ENCODE measurements around the gene EPAS1.

Gene EPAS1

GRCh38 chr2:46355756-46356155 is 58.5 kb downstream of the EPAS1 start:
- peak in 1 of 10 donors; percentile 83 for DNase-seq
- intact Hi-C loops (cut with DNase I), result no loop called here

GRCh38 chr2:46356991-46357390 is 59.8 kb downstream of the EPAS1 start:
- no peak for DNase-seq
- intact Hi-C loops (cut with DNase I), result no loop called here

GRCh38 chr2:46358713-46359112 is 61.5 kb downstream of the EPAS1 start:
- no peak for DNase-seq
- intact Hi-C loops (cut with DNase I), result no loop called here

DNA sequence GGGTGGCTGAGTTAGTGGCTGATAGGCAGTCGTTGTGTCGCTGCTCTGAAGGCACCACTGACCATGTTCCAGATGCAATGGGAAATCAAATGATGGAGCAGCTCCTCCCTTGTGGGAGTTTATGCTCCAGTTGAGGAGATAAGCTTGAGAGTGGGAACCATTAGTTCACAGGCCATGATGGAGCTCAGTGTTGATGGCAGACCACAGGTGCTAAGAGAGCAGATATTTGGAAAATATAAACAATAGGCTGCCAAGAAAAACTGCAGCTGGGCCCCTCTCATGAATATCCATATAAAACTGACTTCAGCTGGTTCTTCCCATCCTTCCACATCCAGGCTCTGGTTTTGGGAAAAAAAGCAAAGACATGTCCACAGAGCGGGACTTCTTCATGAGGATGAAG is 63.1 kb downstream of the EPAS1 start:
- intact Hi-C loops (cut with DNase I), result loop anchor here (10.0 kb wide), 1 partner anchor 176 kb away; no protein-coding TSS in a partner anchor
- no peak for DNase-seq

GRCh38 chr2:46361920-46362666 is 64.9 kb downstream of the EPAS1 start:
- DNase-seq, result no peak
- intact Hi-C loops (cut with DNase I), result loop anchor here (10.0 kb wide), 1 partner anchor 177 kb away; no protein-coding TSS in a partner anchor

GRCh38 chr2:46362667-46363012 is 65.4 kb downstream of the EPAS1 start:
- intact Hi-C loops (cut with DNase I), result loop anchor here (10.0 kb wide), 1 partner anchor 178 kb away; no protein-coding TSS in a partner anchor
- DNase-seq, result no peak

GRCh38 chr2:46363535-46364170 is 66.4 kb downstream of the EPAS1 start:
- intact Hi-C loops (cut with DNase I), result loop anchor here (10.0 kb wide), 1 partner anchor 179 kb away; no protein-coding TSS in a partner anchor
- no peak for DNase-seq

DNA sequence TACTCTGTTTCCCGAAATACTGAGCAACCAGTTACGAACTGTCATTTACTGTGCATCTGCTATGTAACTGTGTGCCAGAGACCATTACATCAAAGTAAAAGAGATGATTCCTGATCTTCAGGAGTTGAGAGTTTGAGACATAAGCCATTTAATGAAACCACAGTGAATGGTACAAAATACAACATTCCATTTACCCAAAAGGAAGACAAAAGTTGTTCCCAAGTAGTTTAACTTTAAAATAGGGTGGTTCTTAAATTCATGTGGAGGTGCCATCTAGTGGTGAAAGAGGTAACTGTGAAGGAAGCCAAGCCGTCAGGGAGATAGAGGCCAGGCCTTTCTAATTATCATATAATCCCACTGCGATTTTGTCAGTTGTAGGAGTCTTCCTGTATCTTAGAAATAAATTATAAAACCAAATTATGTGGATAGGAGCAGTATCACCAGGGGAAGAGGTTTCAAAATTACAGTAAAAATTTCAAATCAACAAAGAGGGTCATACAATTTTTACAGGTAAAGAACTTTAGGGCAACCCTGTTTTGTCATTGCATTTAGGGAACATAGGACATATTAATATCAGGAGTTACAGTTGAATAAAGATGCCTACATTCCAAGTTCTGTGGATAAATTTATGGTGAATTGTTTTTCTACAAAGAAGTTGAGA is 67.7 kb downstream of the EPAS1 start:
- intact Hi-C loops (cut with DNase I), result loop anchor here (1.0 to 10.0 kb wide), 4 partner anchors 95 to 353 kb away; no protein-coding TSS in a partner anchor
- no peak for DNase-seq

DNA sequence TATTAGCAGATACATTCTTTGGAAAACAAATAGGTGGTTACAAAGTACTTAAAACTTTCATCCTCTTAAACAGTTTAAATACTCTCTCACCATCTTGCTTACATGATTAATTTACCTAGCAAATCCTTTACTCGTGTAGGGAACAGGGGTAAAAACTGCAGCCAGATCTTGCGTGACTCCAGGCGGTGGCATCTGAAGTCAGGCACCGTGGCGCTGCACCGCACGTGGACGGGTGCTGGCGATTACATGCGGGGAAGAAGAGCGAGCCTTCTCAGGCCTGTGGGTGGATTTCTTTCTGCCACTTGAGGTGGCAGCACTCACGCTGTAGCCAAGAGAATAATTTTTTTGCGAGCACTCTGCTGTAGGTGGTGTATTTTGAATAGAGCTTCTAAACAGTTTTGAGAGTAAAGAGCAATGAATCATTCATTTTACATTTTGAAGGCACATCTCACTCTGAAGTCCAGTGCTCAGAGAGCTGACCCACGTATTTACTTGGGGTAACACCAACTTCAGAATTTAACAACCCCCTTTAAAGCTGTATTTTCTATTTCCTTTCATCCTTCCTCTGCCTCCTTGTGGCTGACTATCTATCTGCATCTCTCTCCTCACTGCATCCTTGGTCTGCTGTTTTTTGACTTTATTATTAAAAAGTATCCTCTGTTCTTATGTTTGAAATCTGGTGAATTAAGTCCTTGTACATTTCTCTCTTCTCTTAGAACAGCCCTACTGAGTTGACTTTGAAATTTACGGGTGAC is 68.9 kb downstream of the EPAS1 start:
- intact Hi-C loops (cut with DNase I), result loop anchor here (1.0 to 10.0 kb wide), 4 partner anchors 94 to 354 kb away; no protein-coding TSS in a partner anchor
- DNase-seq, result peak in 3 of 10 donors; percentile 73 to 86 (median 82)

DNA sequence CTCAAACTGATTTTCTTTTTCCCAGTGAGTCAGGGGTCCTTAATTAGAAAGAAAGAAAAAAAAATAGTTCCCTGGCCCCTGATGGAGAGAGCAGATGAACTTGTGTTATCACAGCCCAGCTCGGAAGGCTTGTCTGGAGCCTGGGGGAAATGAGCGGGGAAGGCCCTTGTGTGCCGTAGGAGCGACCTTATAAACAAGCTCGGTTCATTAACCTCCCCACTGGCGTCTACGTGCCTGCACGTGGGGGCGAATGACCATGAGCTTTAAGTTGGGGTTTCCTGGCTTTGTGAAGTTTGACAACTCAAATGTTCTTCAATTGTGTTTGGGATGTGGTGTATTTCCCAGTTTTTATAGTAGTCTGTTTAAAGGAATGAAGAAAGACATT is 69.5 kb downstream of the EPAS1 start:
- intact Hi-C loops (cut with DNase I), result loop anchor here (5.0 to 10.0 kb wide), 2 partner anchors 182 to 354 kb away; no protein-coding TSS in a partner anchor
- no peak for DNase-seq

DNA sequence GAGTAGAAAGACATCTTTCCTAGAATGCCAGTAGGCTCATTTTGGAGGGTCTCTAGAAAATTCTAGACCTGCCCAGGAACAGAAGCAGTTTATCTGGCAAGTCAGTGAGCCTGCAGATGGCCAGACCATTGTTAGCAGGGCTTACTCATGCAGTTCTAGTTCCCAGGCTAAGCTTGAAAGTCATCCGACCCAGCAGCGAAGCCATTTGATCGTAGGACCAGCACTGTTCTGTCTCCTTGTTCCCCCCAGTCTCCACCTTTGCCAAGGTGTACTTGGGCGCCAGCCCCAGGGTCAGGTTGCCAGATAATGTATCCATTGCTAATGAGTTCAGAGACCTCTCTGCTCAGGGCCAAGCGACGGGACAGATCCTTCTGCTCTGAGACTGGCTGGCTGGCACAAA is 70.1 kb downstream of the EPAS1 start:
- peak in 2 of 10 donors; percentile 24 to 33 for DNase-seq
- intact Hi-C loops (cut with DNase I), result loop anchor here (5.0 to 10.0 kb wide), 2 partner anchors 182 to 355 kb away; no protein-coding TSS in a partner anchor

DNA sequence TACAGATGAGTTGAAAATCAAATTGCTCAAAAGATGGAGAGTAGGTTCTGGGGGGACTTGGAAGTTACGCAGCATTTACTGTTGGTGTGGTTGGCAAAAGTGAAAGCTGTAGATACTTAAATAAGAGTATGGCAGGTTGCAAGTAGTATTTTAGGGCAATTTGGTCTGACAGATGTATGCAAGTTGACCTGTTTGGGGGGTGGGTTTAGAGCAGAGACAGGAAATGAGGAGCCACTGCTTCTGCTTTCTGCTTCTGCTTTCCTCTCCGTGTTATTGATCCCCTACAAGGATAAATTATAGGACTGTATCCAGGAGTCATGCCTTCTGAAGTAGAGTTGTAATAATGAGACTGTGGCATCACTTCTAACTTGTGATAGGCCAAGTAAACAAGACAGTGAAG is 71.2 kb downstream of the EPAS1 start:
- intact Hi-C loops (cut with DNase I), result loop anchor here (5.0 to 10.0 kb wide), 2 partner anchors 184 to 356 kb away; no protein-coding TSS in a partner anchor
- DNase-seq, result no peak

GRCh38 chr2:46369783-46370182 is 72.6 kb downstream of the EPAS1 start:
- intact Hi-C loops (cut with DNase I), result loop anchor here (5.0 to 10.0 kb wide), 2 partner anchors 185 to 357 kb away; no protein-coding TSS in a partner anchor
- no peak for DNase-seq

- intact Hi-C loops (cut with DNase I), result no loop called here
- DNase-seq, result no peak
These were observed 74.6 kb downstream of the EPAS1 start for GRCh38 chr2:46371854-46372253.

DNA sequence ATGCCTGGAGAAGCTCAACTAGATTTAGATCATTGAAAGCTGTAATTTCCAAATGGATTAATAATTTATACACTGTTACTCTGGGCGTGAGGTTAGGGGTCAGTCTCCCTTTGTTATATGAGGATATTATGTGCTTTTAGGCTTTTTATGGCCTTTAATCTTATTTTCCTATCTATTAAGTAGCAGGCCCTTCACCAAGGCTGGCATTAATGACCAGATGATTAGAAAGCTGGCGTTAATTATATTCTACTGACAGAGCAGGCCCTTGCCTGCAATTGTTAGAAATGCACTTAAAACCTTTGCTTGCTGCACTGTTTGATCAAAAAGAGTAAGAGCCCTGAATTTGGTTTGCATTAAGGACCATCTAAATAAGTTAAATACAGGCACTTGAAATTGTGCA is 75.3 kb downstream of the EPAS1 start:
- DNase-seq, result no peak
- intact Hi-C loops (cut with DNase I), result no loop called here

- no peak for DNase-seq
- intact Hi-C loops (cut with DNase I), result no loop called here
These were observed 76.0 kb downstream of the EPAS1 start for GRCh38 chr2:46373238-46373637.

GRCh38 chr2:46375566-46376125 is 78.4 kb downstream of the EPAS1 start:
- intact Hi-C loops (cut with DNase I), result no loop called here
- DNase-seq, result no peak

DNA sequence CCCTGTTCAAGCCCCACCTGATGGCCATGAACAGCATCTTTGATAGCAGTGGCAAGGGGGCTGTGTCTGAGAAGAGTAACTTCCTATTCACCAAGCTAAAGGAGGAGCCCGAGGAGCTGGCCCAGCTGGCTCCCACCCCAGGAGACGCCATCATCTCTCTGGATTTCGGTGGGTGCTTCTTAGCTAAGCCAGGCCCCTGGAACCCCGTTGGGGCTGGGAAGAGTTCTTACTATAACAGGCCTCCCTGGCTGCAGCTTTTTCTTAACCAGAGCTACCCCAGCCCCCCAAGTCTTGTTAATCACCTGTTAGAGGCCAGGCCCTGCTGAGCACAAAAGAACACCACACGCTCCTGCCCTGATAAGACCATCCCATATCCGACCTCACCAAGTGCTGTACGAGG is 79.4 kb downstream of the EPAS1 start:
- intact Hi-C loops (cut with DNase I), result no loop called here
- no peak for DNase-seq

DNA sequence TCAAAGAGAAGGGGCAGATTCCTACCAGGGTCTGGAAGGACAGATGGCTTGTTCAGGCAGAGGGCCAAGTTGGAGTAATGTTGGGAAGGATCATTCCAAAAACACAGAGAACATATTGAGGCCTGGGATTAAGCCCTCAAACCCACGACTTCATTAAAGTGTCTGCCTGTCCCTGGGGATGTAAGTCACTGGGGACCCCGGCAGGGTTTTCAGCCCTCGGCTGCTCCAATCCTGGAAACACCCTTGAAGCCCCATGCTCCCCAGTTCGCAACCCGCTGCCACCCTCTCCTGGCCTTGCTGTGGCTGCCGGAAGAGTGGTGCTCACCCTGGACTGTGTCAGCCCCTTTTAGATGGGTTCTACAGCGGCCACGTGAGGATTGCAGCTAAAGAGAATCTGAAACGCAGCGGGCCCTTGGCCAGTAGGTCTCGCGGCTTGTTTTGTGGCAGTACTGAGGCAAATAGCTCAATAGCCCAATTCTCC is 79.9 kb downstream of the EPAS1 start:
- peak in 1 of 10 donors; percentile 88 for DNase-seq
- intact Hi-C loops (cut with DNase I), result no loop called here
